Panc1 (cell line): Measurements from ENCODE around the gene CLEC14A. TPM values are rescaled to one million over a fixed set of nuclear protein-coding genes. Genes with fewer than 3 reads are reported as not detected.

Experiments used
- ATAC-seq: fragments of 200-7000 bp; cut with Tn5 transposase; 2 replicates; pipeline ENCODE4 v1.9.1; 2020; ENCODE audit warnings: mild to moderate bottlenecking, moderate library complexity
- BruUV-seq: library from RNA; stranded (reverse); fragments of 400-500 nt; replicated peaks from 2 replicates; lab custom pipeline; 2021; lab: Mats Ljungman, UMichigan
- CTCF ChIA-PET: fragments of 300-600 bp; sonication (Branson Sonifier 250); formaldehyde crosslinking; loops from one replicate; lab custom pipeline; 2022; ENCODE audit warnings: antibody characterized with exemption; lab: Charles Lee
- POLR2A ChIA-PET: fragments of 300-600 bp; sonication (Branson Sonifier 250); formaldehyde crosslinking; loops from one replicate; lab custom pipeline; 2022; ENCODE audit warnings: antibody characterized with exemption; lab: Charles Lee
- DNase-seq: peaks from one replicate; pipeline ENCODE4 v3.0.0-alpha.2; 2010; ENCODE audit warnings: low read depth, low spot score
- H3K27ac ChIP-seq: 2 replicates; pipeline ENCODE4 v1.5.1; 2011; ENCODE audit warnings: mild to moderate bottlenecking, low read length, inconsistent platforms
- H3K27me3 ChIP-seq: fragments of 200-500 bp; sonication (Bioruptor generic); 2 replicates; pipeline ENCODE4 v1.6.0; 2014; ENCODE audit warnings: low read length, inconsistent platforms; ENCODE audit not compliant: control insufficient read depth, insufficient read depth
- H3K36me3 ChIP-seq: fragments of 200-500 bp; sonication (Bioruptor generic); 2 replicates; pipeline ENCODE4 v1.5.1; 2014; ENCODE audit warnings: inconsistent platforms, mild to moderate bottlenecking, low read length, moderate library complexity; ENCODE audit not compliant: control insufficient read depth, insufficient read depth
- H3K4me1 ChIP-seq: 2 replicates; pipeline ENCODE4 v1.5.1; 2011; ENCODE audit warnings: inconsistent platforms, mild to moderate bottlenecking, low read length, moderate library complexity; ENCODE audit not compliant: control insufficient read depth, insufficient read depth
- H3K4me3 ChIP-seq, 2 experiments: 2 replicates each; pipeline ENCODE4 v1.5.1; 2011 to 2012; ENCODE audit warnings: low read depth in 2 of 2, low read length in 2 of 2, mild to moderate bottlenecking in 2 of 2, inconsistent platforms in 1 of 2, moderate library complexity in 1 of 2
- H3K9me3 ChIP-seq: fragments of 200-500 bp; sonication (Bioruptor generic); 2 replicates; pipeline ENCODE4 v1.5.1; 2014; ENCODE audit warnings: low read depth, mild to moderate bottlenecking, inconsistent platforms, low read length, moderate library complexity; ENCODE audit not compliant: control insufficient read depth, insufficient read depth
- POLR2AphosphoS5 ChIP-seq: IDR thresholded peaks from 2 replicates; pipeline ENCODE4 v1.6.1; 2012; ENCODE audit warnings: mild to moderate bottlenecking, low read depth, low read length, moderate library complexity
- REST ChIP-seq, 2 experiments: IDR thresholded peaks; 2 replicates each; pipeline ENCODE4 v1.6.1; 2011 to 2012; ENCODE audit warnings: low read depth in 2 of 2, control low read depth in 1 of 2, low read length in 1 of 2, mild to moderate bottlenecking in 1 of 2, moderate library complexity in 1 of 2; ENCODE audit not compliant: insufficient read depth in 1 of 2
- SIN3A ChIP-seq: IDR thresholded peaks from 2 replicates; pipeline ENCODE4 v1.6.1; 2012; ENCODE audit warnings: low read depth, mild to moderate bottlenecking, low read length, moderate library complexity, borderline replicate concordance; ENCODE audit not compliant: insufficient read depth
- TCF7L2 ChIP-seq: IDR thresholded peaks from 2 replicates; pipeline ENCODE4 v1.6.1; 2011; ENCODE audit warnings: mild to moderate bottlenecking, low read depth, low read length, inconsistent platforms
- in situ Hi-C: cut with HindIII; loops from 2 replicates; pipeline ENCODE4 v1.10.0; 2016; ENCODE audit warnings: low sequenced_read_pairs, low pct_unique_long_range_greater_than_20kb
- intact Hi-C: fragments of 100-400 bp; cut with micrococcal nuclease; formaldehyde crosslinking; loops from one replicate; pipeline ENCODE4 v1.10.0; 2022; ENCODE audit not compliant: unreplicated experiment
- total RNA-seq: library from RNA; stranded (reverse); gene quantifications from one replicate; pipeline ENCODE4 v1.2.1, GENCODE V29; 2021; ENCODE audit not compliant: unreplicated experiment
- TF ChIP-seq, protein P1 (sequence below): fragments of 450-650 bp; IDR thresholded peaks from 2 replicates; pipeline ENCODE4 v1.5.1; 2017; ENCODE audit warnings: mild to moderate bottlenecking

Gene CLEC14A
- total RNA-seq, 1 experiment from 2014 or later: 0.10 TPM

DNA sequence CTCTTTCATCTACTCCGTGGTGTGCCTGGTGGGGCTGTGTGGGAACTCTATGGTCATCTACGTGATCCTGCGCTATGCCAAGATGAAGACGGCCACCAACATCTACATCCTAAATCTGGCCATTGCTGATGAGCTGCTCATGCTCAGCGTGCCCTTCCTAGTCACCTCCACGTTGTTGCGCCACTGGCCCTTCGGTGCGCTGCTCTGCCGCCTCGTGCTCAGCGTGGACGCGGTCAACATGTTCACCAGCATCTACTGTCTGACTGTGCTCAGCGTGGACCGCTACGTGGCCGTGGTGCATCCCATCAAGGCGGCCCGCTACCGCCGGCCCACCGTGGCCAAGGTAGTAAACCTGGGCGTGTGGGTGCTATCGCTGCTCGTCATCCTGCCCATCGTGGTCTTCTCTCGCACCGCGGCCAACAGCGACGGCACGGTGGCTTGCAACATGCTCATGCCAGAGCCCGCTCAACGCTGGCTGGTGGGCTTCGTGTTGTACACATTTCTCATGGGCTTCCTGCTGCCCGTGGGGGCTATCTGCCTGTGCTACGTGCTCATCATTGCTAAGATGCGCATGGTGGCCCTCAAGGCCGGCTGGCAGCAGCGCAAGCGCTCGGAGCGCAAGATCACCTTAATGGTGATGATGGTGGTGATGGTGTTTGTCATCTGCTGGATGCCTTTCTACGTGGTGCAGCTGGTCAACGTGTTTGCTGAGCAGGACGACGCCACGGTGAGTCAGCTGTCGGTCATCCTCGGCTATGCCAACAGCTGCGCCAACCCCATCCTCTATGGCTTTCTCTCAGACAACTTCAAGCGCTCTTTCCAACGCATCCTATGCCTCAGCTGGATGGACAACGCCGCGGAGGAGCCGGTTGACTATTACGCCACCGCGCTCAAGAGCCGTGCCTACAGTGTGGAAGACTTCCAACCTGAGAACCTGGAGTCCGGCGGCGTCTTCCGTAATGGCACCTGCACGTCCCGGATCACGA is 46.0 kb downstream of the CLEC14A start:
- Histone ChIP-seq H3K27ac (no peak overlapping the region), H3K27me3 (peaks cover 17% of the 10 kb centered on the region), H3K4me3 (no peak overlapping the region), H3K4me1 (no peaks in the 10 kb centered on the region), H3K9me3 (no peaks in the 10 kb centered on the region), H3K36me3 (no peaks in the 10 kb centered on the region; the same call in 1 of the 2 replicates)
- in situ Hi-C loops (no loop called here), intact Hi-C loops (loop anchor here (10.0 kb wide), 1 partner anchor 305 kb away; no protein-coding TSS in a partner anchor)
- TF ChIP-seq TCF7L2 (no peak), SIN3A (no peak), POLR2AphosphoS5 (no peak), REST (IDR thresholded peaks at IDR 0.05; ENCODE audit: insufficient read depth in 1 of 2, low read depth in 2 of 2, low read length in 1 of 2) (no peak)
- TF ChIP-seq, protein P1, sequence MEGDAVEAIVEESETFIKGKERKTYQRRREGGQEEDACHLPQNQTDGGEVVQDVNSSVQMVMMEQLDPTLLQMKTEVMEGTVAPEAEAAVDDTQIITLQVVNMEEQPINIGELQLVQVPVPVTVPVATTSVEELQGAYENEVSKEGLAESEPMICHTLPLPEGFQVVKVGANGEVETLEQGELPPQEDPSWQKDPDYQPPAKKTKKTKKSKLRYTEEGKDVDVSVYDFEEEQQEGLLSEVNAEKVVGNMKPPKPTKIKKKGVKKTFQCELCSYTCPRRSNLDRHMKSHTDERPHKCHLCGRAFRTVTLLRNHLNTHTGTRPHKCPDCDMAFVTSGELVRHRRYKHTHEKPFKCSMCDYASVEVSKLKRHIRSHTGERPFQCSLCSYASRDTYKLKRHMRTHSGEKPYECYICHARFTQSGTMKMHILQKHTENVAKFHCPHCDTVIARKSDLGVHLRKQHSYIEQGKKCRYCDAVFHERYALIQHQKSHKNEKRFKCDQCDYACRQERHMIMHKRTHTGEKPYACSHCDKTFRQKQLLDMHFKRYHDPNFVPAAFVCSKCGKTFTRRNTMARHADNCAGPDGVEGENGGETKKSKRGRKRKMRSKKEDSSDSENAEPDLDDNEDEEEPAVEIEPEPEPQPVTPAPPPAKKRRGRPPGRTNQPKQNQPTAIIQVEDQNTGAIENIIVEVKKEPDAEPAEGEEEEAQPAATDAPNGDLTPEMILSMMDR: no peak
- no TSS peak for BruUV-seq
- CTCF ChIA-PET: no interaction called here
- peak; percentile 40 for ATAC-seq
- POLR2A ChIA-PET: no interaction called here
- DNase-seq: no peak

DNA sequence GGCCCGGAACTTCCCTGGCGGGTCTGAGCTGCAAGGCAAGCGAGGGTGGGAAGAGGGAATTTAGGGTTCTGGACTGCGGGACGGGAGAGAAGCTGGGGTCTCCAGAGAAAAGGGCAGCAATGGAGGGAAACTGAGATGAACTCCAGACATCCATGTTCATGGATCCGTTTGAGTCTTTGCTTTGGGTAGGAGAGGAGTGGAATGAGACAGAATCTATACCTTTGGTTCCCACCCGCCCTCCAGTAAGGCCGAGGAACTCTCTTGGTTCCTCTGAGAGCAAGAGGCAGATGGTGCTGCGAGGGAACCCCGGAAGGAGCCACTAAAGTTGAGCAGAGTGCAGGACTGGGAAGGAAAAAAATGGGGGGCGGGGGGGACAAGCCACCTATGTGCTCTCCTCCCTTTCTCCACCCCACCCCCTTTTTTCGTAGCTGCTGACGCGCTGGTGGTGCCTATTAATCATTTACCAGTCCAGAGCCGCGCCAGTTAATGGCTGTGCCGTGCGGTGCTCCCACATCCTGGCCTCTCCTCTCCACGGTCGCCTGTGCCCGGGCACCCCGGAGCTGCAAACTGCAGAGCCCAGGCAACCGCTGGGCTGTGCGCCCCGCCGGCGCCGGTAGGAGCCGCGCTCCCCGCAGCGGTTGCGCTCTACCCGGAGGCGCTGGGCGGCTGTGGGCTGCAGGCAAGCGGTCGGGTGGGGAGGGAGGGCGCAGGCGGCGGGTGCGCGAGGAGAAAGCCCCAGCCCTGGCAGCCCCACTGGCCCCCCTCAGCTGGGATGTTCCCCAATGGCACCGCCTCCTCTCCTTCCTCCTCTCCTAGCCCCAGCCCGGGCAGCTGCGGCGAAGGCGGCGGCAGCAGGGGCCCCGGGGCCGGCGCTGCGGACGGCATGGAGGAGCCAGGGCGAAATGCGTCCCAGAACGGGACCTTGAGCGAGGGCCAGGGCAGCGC is 47.0 kb downstream of the CLEC14A start:
- POLR2A ChIA-PET: no interaction called here
- Histone ChIP-seq H3K4me3 (no peak overlapping the region), H3K9me3 (no peaks in the 10 kb centered on the region), H3K4me1 (no peaks in the 10 kb centered on the region), H3K27me3 (peaks cover 17% of the 10 kb centered on the region), H3K36me3 (no peaks in the 10 kb centered on the region; the same call in 1 of the 2 replicates), H3K27ac (no peak overlapping the region)
- DNase-seq (no peak), ATAC-seq (peak; percentile 58)
- CTCF ChIA-PET: interaction anchor here (0.5 kb wide), 1 partner anchor 86 kb away, joined by 3 read pairs; no protein-coding TSS in a partner anchor
- TF ChIP-seq TCF7L2: no peak
- TF ChIP-seq, protein P1: no peak
- in situ Hi-C loops: no loop called here
- intact Hi-C loops: loop anchor here (10.0 kb wide), 1 partner anchor 304 kb away; no protein-coding TSS in a partner anchor
- BruUV-seq: no TSS peak
